K562 (cell line): ENCODE measurements around the gene JRKL.

Experiments used
- CREB3L1 ChIP-seq: fragments of 450-650 bp; IDR thresholded peaks from 2 replicates; pipeline ENCODE4 v1.6.1; 2014; ENCODE audit warnings: low read depth, mild to moderate bottlenecking, moderate library complexity, borderline replicate concordance
- E2F4 ChIP-seq: sonication (generic); formaldehyde crosslinking; IDR thresholded peaks from 2 replicates; pipeline ENCODE4 v1.8.0; 2022; ENCODE audit warnings: mild to moderate bottlenecking, low read depth, missing genetic modification reagents
- EGR1 ChIP-seq: fragments of 450-650 bp; conservative IDR thresholded peaks from 2 replicates; pipeline ENCODE4 v1.6.1; 2017; ENCODE audit warnings: mild to moderate bottlenecking
- FOS ChIP-seq: IDR thresholded peaks from 3 replicates; pipeline ENCODE4 v1.6.1; 2011; ENCODE audit not compliant: insufficient read length; ENCODE audit errors: extremely low read depth
- GABPB2 ChIP-seq: fragments of 250-450 bp; sonication (Bioruptor Pico); conservative IDR thresholded peaks from 2 replicates; pipeline ENCODE4 v1.5.1; 2021; ENCODE audit warnings: mild to moderate bottlenecking
- MNT ChIP-seq, 2 experiments: fragments of 450-650 bp; conservative IDR thresholded peaks; 2 replicates each; pipeline ENCODE4 v1.6.1; 2017; ENCODE audit warnings: mild to moderate bottlenecking in 2 of 2, moderate library complexity in 2 of 2
- NR2F6 ChIP-seq: fragments of 450-650 bp; formaldehyde crosslinking; IDR thresholded peaks from 2 replicates; pipeline ENCODE4 v1.4.0; 2020; ENCODE audit warnings: mild to moderate bottlenecking
- POLR2A ChIP-seq: fragments of 450-650 bp; conservative IDR thresholded peaks from 2 replicates; pipeline ENCODE4 v1.6.1; 2016
- POLR2AphosphoS5 ChIP-seq: IDR thresholded peaks from 2 replicates; pipeline ENCODE4 v1.6.1; 2011; ENCODE audit warnings: mild to moderate bottlenecking, low read depth, low read length, moderate library complexity; ENCODE audit not compliant: control insufficient read depth, insufficient read depth
- RBM34 ChIP-seq: fragments of 200-400 bp; formaldehyde crosslinking; IDR thresholded peaks from 2 replicates; pipeline ENCODE4 v1.6.1; 2018; ENCODE audit warnings: low read length, borderline replicate concordance; ENCODE audit not compliant: insufficient read depth
- REST ChIP-seq, 2 experiments: fragments of 450-650 bp; formaldehyde crosslinking in 1 of 2; IDR thresholded peaks; 2 replicates each; pipeline versions ENCODE4 v1.4.0 to v1.6.1; 2014 to 2020; ENCODE audit warnings: mild to moderate bottlenecking in 2 of 2, borderline replicate concordance in 1 of 2, low read depth in 1 of 2
- TFAP4 ChIP-seq: sonication (generic); formaldehyde crosslinking; IDR thresholded peaks from 2 replicates; pipeline ENCODE4 v1.8.0; 2022; ENCODE audit warnings: missing genetic modification reagents, mild to moderate bottlenecking, moderate library complexity, borderline replicate concordance
- ZEB2 ChIP-seq: fragments of 450-650 bp; IDR thresholded peaks from 2 replicates; pipeline ENCODE4 v1.6.1; 2016

- TF ChIP-seq TFAP4 (CRISPR knock-in tag) (no peak), ZEB2 (no peak), CREB3L1 (no peak), REST (IDR thresholded peaks at IDR 0.05; ENCODE audit: borderline replicate concordance) (no peak), REST (CRISPR knock-in tag; IDR thresholded peaks at IDR 0.05; ENCODE audit: low read depth) (no peak), NR2F6 (no peak), GABPB2 (CRISPR knock-in tag) (no peak), EGR1 (no peak), FOS (no peak), E2F4 (no peak), POLR2A (no peak), POLR2AphosphoS5 (no peak), MNT (conservative IDR thresholded peaks at IDR 0.05) (no peak), RBM34 (no peak)
Measured at GRCh38 chr11:96367342-96367741, 22.5 kb upstream of the JRKL start.
